ENCODE measurements around the gene ACE2. TPM values are rescaled to one million over a fixed set of nuclear protein-coding genes. Genes with fewer than 3 reads are reported as not detected.
A peak's percentile ranks its signal among the peaks of the same experiment; 100 is the strongest.
"Not testable (repeated sequence)": the region's sequence is repeated elsewhere in the genome, so short reads cannot be mapped to it uniquely, and the experiment has no call there.

The ACE2 gene
- not detected for total RNA-seq

DNA sequence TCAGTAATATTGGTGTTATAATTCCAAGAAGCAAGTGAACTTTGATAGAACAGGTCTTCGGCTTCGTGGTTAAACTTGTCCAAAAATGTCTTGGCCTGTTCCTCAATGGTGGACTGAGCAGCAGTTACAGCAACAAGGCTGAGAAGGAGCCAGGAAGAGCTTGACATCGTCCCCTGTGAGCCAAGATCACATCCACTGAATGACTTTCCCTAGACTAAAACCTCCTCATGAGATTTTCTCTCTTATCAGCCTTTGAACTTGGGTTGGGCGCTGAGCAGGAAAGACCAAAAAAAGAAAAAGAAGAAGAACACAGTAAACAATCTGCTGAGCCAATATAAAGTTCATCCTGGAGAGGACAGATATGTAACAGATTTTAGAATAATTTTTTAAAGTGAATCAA lies at the start of gene ACE2:
Gene ACE2 (minus strand): TSS at position 216 of the 400 bp plus-strand sequence. CDS start 49 bp downstream, at position 167.
- Mint-ChIP-seq H3K9me3 (no peaks in the 10 kb centered on the region), H3K4me3 (no peak within 1 kb of the TSS), H3K36me3 (no peaks in the 10 kb centered on the region), H3K27ac (no peak within 1 kb of the TSS), H3K27me3 (no peaks in the 10 kb centered on the region), H3K4me1 (no peaks in the 10 kb centered on the region)
- DNase-seq = no peak
- ATAC-seq (ENCODE audit: low read depth) = no peak
- POLR2A ChIA-PET = no interaction called here

GRCh38 chrX:15647510-15647909 lies 46.8 kb upstream of the ACE2 start:
- DNase-seq, H3K27me3 Mint-ChIP-seq, H3K27ac Mint-ChIP-seq, H3K4me3 Mint-ChIP-seq, H3K9me3 Mint-ChIP-seq, H3K36me3 Mint-ChIP-seq, H3K4me1 Mint-ChIP-seq, POLR2A ChIA-PET: not testable (repeated sequence)
- ATAC-seq (ENCODE audit: low read depth) = peak; percentile 45

DNA sequence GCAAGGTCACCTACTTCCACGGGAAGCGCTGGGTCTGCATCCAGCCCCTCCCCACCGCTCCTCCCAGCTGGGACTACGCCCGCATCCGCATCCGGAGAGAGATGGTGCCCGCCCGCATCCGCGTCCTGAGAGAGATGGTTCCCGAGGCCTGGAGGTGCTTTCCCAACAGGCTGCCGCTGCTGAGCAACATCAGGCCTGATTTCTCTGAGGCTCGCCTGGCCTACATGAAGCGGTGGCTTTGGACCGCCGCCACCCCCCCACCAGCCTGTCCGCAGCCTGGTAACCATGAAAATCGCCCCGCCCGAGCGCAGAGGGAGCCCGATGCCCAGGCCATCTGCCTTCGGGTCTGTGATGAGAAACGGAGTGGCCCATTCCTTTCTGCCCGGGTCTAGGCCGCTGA lies 45.8 kb upstream of the ACE2 start:
- Mint-ChIP-seq H3K36me3 (no peaks in the 10 kb centered on the region), H3K4me3 (no peak overlapping the region), H3K27me3 (no peaks in the 10 kb centered on the region), H3K27ac (no peak overlapping the region), H3K4me1 (peaks cover 5% of the 10 kb centered on the region), H3K9me3 (no peaks in the 10 kb centered on the region)
- ATAC-seq (ENCODE audit: low read depth) (no peak), DNase-seq (no peak)
- POLR2A ChIA-PET = no interaction called here

DNA sequence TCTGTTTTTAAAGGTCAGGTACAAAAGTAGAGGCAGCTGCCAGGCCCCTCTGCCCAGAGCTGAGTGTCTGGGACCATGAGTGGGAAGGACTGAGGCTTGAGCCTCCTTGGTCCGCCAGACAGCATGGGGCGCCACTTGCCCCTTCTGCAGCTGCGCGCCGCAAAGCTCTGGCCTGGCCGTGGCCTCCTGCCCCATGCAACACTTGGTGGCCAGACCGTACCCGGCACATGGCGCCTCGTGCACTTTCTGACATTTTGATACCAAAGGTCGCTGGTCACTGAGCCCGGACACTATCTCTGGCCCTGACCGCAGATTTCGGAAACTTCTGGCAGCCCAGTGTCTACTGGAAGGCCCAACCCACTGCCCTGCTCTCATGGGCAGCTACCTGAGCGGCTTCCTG lies 45.3 kb upstream of the ACE2 start:
- ATAC-seq (ENCODE audit: low read depth) = no peak
- DNase-seq = no peak
- Mint-ChIP-seq H3K36me3 (no peaks in the 10 kb centered on the region), H3K4me3 (no peak overlapping the region), H3K27me3 (no peaks in the 10 kb centered on the region), H3K4me1 (peaks cover 5% of the 10 kb centered on the region), H3K27ac (no peak overlapping the region), H3K9me3 (no peaks in the 10 kb centered on the region)
- POLR2A ChIA-PET = no interaction called here

- no peak for ATAC-seq (ENCODE audit: low read depth)
Measured at GRCh38 chrX:15645266-15645665, 44.5 kb upstream of the ACE2 start.

GRCh38 chrX:15644560-15644872 lies 43.8 kb upstream of the ACE2 start:
- no peaks in the 10 kb centered on the region for H3K27me3 Mint-ChIP-seq
- no peak overlapping the region for H3K4me3 Mint-ChIP-seq
- H3K9me3 Mint-ChIP-seq = no peaks in the 10 kb centered on the region
- peaks cover 5% of the 10 kb centered on the region for H3K4me1 Mint-ChIP-seq
- DNase-seq (no peak), ATAC-seq (ENCODE audit: low read depth) (no peak)
- POLR2A ChIA-PET = no interaction called here
- no peak overlapping the region for H3K27ac Mint-ChIP-seq
- no peaks in the 10 kb centered on the region for H3K36me3 Mint-ChIP-seq

More at GRCh38 chrX:15645266-15645665, 44.5 kb upstream of the ACE2 start:
- no peak for DNase-seq
- no peaks in the 10 kb centered on the region for H3K36me3 Mint-ChIP-seq
- no peak overlapping the region for H3K4me3 Mint-ChIP-seq
- no peaks in the 10 kb centered on the region for H3K9me3 Mint-ChIP-seq
- no peak overlapping the region for H3K27ac Mint-ChIP-seq
- H3K27me3 Mint-ChIP-seq = no peaks in the 10 kb centered on the region
- POLR2A ChIA-PET = no interaction called here
- H3K4me1 Mint-ChIP-seq = peaks cover 5% of the 10 kb centered on the region

DNA sequence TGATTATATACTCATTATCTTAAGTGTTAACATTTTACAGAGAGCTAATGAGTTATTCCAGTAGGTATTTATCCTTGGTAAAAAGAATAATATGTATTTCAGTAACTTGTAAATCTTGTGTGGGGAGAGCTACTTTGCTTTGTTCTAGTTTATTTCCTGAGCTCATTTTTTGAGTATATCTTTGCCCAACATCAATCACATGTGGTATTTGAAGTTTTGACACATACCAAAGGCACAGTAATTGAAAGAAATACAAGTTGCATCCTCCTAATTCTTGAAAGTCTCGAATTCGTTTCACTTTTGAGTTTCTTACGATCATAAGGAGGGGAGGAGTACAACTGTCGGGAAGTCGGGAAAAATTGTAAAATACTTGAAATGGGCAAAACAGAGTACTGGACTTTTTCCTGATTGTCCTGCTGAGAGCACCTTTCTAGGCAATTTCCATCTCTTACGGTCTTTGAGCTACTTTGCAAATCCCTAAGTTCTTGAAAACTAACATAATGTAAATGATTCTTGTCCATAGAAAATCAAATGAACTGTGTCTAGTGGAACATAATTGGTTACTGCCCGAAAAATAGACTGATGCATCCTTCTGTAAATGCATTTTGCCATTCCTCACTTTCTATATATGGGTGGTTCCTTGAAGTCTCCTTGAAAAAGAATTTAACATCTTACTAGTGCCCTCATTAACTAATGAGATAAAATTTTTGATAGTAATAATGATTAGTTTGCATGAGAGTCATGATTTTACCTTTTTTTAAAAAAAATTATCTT lies 43.2 kb upstream of the ACE2 start:
- H3K27me3 Mint-ChIP-seq = no peaks in the 10 kb centered on the region
- POLR2A ChIA-PET = no interaction called here
- H3K4me3 Mint-ChIP-seq = peak overlapping the region; percentile 19
- no peaks in the 10 kb centered on the region for H3K36me3 Mint-ChIP-seq
- no peaks in the 10 kb centered on the region for H3K9me3 Mint-ChIP-seq
- no peak overlapping the region for H3K27ac Mint-ChIP-seq
- ATAC-seq (ENCODE audit: low read depth) (no peak), DNase-seq (no peak)
- H3K4me1 Mint-ChIP-seq = peaks cover 5% of the 10 kb centered on the region

GRCh38 chrX:15631637-15632036 lies 30.9 kb upstream of the ACE2 start:
- Mint-ChIP-seq H3K27me3 (no peaks in the 10 kb centered on the region), H3K36me3 (no peaks in the 10 kb centered on the region), H3K27ac (no peak overlapping the region), H3K9me3 (no peaks in the 10 kb centered on the region), H3K4me3 (no peak overlapping the region), H3K4me1 (no peaks in the 10 kb centered on the region)
- no peak for DNase-seq
- POLR2A ChIA-PET = no interaction called here
- ATAC-seq (ENCODE audit: low read depth) = no peak

DNA sequence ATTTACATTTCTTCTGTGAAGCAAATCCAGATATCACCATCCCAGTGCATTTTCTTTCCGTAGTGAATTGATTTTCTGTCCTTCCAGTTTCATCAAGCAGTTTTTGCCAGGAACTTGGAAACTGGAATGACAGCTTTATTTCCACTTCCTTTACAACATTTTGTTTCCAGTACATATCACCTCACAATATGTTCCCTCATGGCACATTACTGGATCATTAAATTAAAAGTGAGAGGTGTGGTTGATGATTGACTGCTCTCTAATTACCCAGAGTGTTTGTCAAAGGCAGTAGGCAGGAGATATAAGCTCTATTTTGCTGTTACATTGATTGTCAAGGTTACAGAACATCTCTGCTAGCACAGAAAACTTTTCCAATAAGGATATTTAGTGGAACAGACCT lies 22.3 kb upstream of the ACE2 start:
- no peak overlapping the region for H3K27ac Mint-ChIP-seq
- POLR2A ChIA-PET = no interaction called here
- H3K4me1 Mint-ChIP-seq = no peaks in the 10 kb centered on the region
- no peaks in the 10 kb centered on the region for H3K9me3 Mint-ChIP-seq
- no peak overlapping the region for H3K4me3 Mint-ChIP-seq
- no peaks in the 10 kb centered on the region for H3K36me3 Mint-ChIP-seq
- H3K27me3 Mint-ChIP-seq = peaks cover 3% of the 10 kb centered on the region
- ATAC-seq (ENCODE audit: low read depth) (no peak), DNase-seq (no peak)

DNA sequence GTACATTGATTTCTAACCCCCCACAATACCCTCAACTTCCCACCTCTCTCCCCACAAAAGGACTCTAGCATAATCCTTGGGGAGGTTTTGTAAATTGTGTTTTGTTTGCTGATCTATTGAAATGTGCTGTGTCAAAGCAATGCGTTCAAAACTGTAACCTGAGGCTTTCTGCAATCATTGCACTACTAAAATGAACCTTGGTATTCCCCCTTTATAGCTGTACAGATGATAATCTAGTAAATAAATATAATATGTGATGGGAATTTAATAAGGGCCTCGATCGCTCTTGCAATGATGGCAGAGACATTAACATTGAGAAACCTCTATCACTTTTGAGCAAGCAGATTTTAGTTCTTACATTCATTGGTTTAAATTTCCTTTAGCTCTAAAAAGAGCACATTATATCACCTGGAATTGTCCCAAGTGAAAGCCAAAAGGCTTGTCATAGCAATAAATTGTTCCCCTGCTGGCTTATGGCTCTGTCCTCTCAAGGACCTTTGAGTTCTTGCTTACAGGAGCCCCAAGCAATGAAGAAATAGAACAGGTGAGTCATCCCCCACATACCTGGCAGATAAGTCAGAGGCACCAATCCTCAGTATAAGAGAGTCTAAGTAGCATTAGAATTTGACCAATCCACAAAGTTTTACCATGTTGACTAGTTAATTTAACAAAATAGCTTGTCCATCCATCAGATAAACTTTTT lies 18.4 kb upstream of the ACE2 start:
- no peak for ATAC-seq (ENCODE audit: low read depth)
- H3K4me1 Mint-ChIP-seq = no peaks in the 10 kb centered on the region

GRCh38 chrX:15617111-15617510 lies 16.4 kb upstream of the ACE2 start:
- Mint-ChIP-seq H3K36me3 (no peaks in the 10 kb centered on the region), H3K4me3 (no peak overlapping the region), H3K4me1 (no peaks in the 10 kb centered on the region), H3K9me3 (no peaks in the 10 kb centered on the region), H3K27me3 (peaks cover 5% of the 10 kb centered on the region), H3K27ac (no peak overlapping the region)
- POLR2A ChIA-PET = no interaction called here
- no peak for ATAC-seq (ENCODE audit: low read depth)
- no peak for DNase-seq

More for the DNA sequence above, 18.4 kb upstream of the ACE2 start:
- no peak overlapping the region for H3K27ac Mint-ChIP-seq
- POLR2A ChIA-PET = no interaction called here
- no peaks in the 10 kb centered on the region for H3K36me3 Mint-ChIP-seq
- H3K4me3 Mint-ChIP-seq = no peak overlapping the region
- no peaks in the 10 kb centered on the region for H3K9me3 Mint-ChIP-seq
- H3K27me3 Mint-ChIP-seq = peaks cover 5% of the 10 kb centered on the region
- no peak for DNase-seq

GRCh38 chrX:15616531-15616930 lies 15.8 kb upstream of the ACE2 start:
- H3K27me3 Mint-ChIP-seq = peaks cover 5% of the 10 kb centered on the region
- H3K36me3 Mint-ChIP-seq = no peaks in the 10 kb centered on the region
- H3K4me1 Mint-ChIP-seq = no peaks in the 10 kb centered on the region
- no peaks in the 10 kb centered on the region for H3K9me3 Mint-ChIP-seq
- ATAC-seq (ENCODE audit: low read depth) (no peak), DNase-seq (no peak)
- H3K4me3 Mint-ChIP-seq = no peak overlapping the region
- no peak overlapping the region for H3K27ac Mint-ChIP-seq
- POLR2A ChIA-PET = no interaction called here

- H3K27ac Mint-ChIP-seq = no peak overlapping the region
- no peaks in the 10 kb centered on the region for H3K4me1 Mint-ChIP-seq
- H3K27me3 Mint-ChIP-seq = peaks cover 1% of the 10 kb centered on the region
- H3K9me3 Mint-ChIP-seq = no peaks in the 10 kb centered on the region
- no peak for DNase-seq
- no peak for ATAC-seq (ENCODE audit: low read depth)
- no peak overlapping the region for H3K4me3 Mint-ChIP-seq
- H3K36me3 Mint-ChIP-seq = no peaks in the 10 kb centered on the region
- POLR2A ChIA-PET = no interaction called here
Measured at GRCh38 chrX:15607067-15607466, 6.3 kb upstream of the ACE2 start.

DNA sequence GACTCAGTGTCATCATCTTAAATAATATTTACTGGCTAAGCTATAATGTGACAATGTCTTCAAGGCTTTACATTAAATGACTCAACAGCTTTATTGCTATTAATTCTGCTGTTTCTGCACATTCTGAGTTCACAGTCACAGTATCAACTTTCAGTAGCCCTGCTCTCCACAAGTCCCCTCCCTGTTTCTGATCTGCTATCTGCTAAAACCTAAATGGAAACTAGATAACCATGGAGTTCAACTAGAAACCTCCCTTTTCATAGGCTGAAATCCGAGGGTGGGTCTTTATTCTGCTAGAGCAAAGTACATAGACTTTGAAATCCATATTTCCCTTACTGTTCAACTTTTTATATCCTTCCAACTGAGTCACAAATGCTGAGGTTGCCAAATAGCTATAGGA lies 5.4 kb upstream of the ACE2 start:
- POLR2A ChIA-PET = no interaction called here
- no peaks in the 10 kb centered on the region for H3K36me3 Mint-ChIP-seq
- H3K4me3 Mint-ChIP-seq = no peak overlapping the region
- H3K4me1 Mint-ChIP-seq = no peaks in the 10 kb centered on the region
- ATAC-seq (ENCODE audit: low read depth) = no peak
- H3K27me3 Mint-ChIP-seq = peaks cover 1% of the 10 kb centered on the region
- no peaks in the 10 kb centered on the region for H3K9me3 Mint-ChIP-seq
- DNase-seq = no peak
- no peak overlapping the region for H3K27ac Mint-ChIP-seq

Data from activated naive CD8-positive, alpha-beta T cell treated with anti-CD3 and anti-CD28 coated beads, Interleukin-2, amount 10 ng/mL, durations not matched to agents 7 days and 5 days (primary cell).